DOHH2 (cell line): ENCODE measurements around the gene TRIM62.

ENCODE experiments used
- H3F3A ChIP-seq: fragments of 200-600 bp; sonication (generic), shearing (Covaris generic); 2 replicates; pipeline ENCODE4 v1.6.0; 2016; ENCODE audit warnings: antibody characterized with exemption, mild to moderate bottlenecking; ENCODE audit not compliant: control insufficient read depth, insufficient read depth
- H3K27ac ChIP-seq: fragments of 200-600 bp; sonication (generic); 2 replicates; pipeline ENCODE4 v1.5.1; 2014; ENCODE audit warnings: low read depth, mild to moderate bottlenecking, low read length, moderate library complexity
- H3K27me3 ChIP-seq: fragments of 200-600 bp; sonication (generic); 2 replicates; pipeline ENCODE4 v1.6.1; 2014; ENCODE audit warnings: mild to moderate bottlenecking, low read length, mixed read lengths; ENCODE audit not compliant: control insufficient read depth
- H3K36me3 ChIP-seq: fragments of 200-600 bp; sonication (generic); 2 replicates; pipeline ENCODE4 v1.6.1; 2014; ENCODE audit warnings: mild to moderate bottlenecking, low read length, moderate library complexity, mixed read lengths; ENCODE audit not compliant: control insufficient read depth
- H3K4me1 ChIP-seq: fragments of 200-600 bp; sonication (generic); 2 replicates; pipeline ENCODE4 v1.6.1; 2014; ENCODE audit warnings: mild to moderate bottlenecking, low read length, mixed read lengths; ENCODE audit not compliant: control insufficient read depth
- H3K4me2 ChIP-seq: fragments of 200-600 bp; sonication (generic); 2 replicates; pipeline ENCODE4 v1.6.0; 2014; ENCODE audit warnings: mild to moderate bottlenecking, low read length, moderate library complexity
- H3K4me3 ChIP-seq: fragments of 200-600 bp; sonication (generic); 2 replicates; pipeline ENCODE4 v1.5.1; 2014; ENCODE audit warnings: mild to moderate bottlenecking, low read length, mixed read lengths
- H3K79me2 ChIP-seq: fragments of 200-600 bp; sonication (generic); 2 replicates; pipeline ENCODE4 v1.6.1; 2014; ENCODE audit warnings: mild to moderate bottlenecking, low read length, mixed read lengths; ENCODE audit not compliant: control insufficient read depth
- H3K9me2 ChIP-seq: fragments of 200-600 bp; sonication (generic); replicated peaks from 2 replicates; pipeline ENCODE4 v1.6.1; 2014; ENCODE audit warnings: mild to moderate bottlenecking, low read length, mixed read lengths; ENCODE audit not compliant: control insufficient read depth
- H3K9me3 ChIP-seq: fragments of 200-600 bp; sonication (generic); 2 replicates; pipeline ENCODE4 v1.6.1; 2014; ENCODE audit warnings: antibody characterized with exemption, low read length, mixed read lengths; ENCODE audit not compliant: control insufficient read depth, insufficient read depth
- H4K20me1 ChIP-seq: fragments of 200-600 bp; sonication (generic); 2 replicates; pipeline ENCODE4 v1.6.0; 2014; ENCODE audit warnings: low read depth, mild to moderate bottlenecking, antibody characterized with exemption, low read length, moderate library complexity; ENCODE audit not compliant: control insufficient read depth, insufficient read depth
- EZH2phosphoT487 ChIP-seq: fragments of 200-600 bp; sonication (generic); IDR thresholded peaks from 2 replicates; pipeline ENCODE4 v1.6.1; 2017; ENCODE audit warnings: borderline replicate concordance, mild to moderate bottlenecking, antibody characterized with exemption, low read length, moderate library complexity, mixed read lengths
- TF ChIP-seq, protein P1 (sequence below): fragments of 200-600 bp; sonication (generic); IDR thresholded peaks from one replicate; pipeline ENCODE4 v1.5.1; 2014; ENCODE audit warnings: antibody characterized with exemption, mild to moderate bottlenecking, low read depth, low read length; ENCODE audit not compliant: poor library complexity, severe bottlenecking

The TRIM62 gene

GRCh38 chr1:33158366-33158765 is 23.5 kb downstream of the TRIM62 start:
- H3K9me3 ChIP-seq, result no peaks in the 10 kb centered on the region
- TF ChIP-seq, protein P1, sequence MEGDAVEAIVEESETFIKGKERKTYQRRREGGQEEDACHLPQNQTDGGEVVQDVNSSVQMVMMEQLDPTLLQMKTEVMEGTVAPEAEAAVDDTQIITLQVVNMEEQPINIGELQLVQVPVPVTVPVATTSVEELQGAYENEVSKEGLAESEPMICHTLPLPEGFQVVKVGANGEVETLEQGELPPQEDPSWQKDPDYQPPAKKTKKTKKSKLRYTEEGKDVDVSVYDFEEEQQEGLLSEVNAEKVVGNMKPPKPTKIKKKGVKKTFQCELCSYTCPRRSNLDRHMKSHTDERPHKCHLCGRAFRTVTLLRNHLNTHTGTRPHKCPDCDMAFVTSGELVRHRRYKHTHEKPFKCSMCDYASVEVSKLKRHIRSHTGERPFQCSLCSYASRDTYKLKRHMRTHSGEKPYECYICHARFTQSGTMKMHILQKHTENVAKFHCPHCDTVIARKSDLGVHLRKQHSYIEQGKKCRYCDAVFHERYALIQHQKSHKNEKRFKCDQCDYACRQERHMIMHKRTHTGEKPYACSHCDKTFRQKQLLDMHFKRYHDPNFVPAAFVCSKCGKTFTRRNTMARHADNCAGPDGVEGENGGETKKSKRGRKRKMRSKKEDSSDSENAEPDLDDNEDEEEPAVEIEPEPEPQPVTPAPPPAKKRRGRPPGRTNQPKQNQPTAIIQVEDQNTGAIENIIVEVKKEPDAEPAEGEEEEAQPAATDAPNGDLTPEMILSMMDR, result no peak
- TF ChIP-seq EZH2phosphoT487, result no peak

DNA sequence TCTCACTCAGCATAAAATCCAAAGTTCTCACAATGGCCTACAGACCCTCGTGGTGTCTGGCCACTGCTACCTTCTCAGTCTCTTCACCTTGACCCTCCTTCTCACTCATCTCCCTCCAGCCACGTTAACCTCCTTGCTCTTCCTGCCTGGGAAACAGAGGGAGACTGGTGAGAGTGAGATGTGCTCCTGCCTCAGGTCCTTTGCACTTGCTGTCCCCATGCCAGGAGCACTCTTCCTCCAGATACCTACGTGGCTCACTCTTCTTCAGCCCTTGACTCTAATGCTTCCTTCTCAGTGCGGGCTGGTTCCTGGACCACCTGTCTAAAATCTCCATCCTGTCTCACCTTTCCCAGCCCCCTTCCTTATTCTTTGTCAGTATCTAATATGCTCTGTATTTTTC is 24.7 kb downstream of the TRIM62 start:
- H3K27me3 ChIP-seq, result no peaks in the 10 kb centered on the region
- no peaks in the 10 kb centered on the region; the same call in 1 of the 2 replicates for H4K20me1 ChIP-seq
- H3K4me3 ChIP-seq, result no peak overlapping the region
- no peaks in the 10 kb centered on the region for H3K9me3 ChIP-seq
- H3K27ac ChIP-seq, result no peak overlapping the region
- H3K36me3 ChIP-seq, result no peaks in the 10 kb centered on the region
- TF ChIP-seq, protein P1, result no peak
- TF ChIP-seq EZH2phosphoT487, result no peak
- H3F3A ChIP-seq, result no peaks in the 10 kb centered on the region
- H3K4me2 ChIP-seq, result no peak overlapping the region
- peaks cover 13% of the 10 kb centered on the region for H3K4me1 ChIP-seq
- H3K79me2 ChIP-seq, result no peaks in the 10 kb centered on the region
- no peaks in the 10 kb centered on the region for H3K9me2 ChIP-seq

More at GRCh38 chr1:33158366-33158765, 23.5 kb downstream of the TRIM62 start:
- no peaks in the 10 kb centered on the region; the same call in 1 of the 2 replicates for H4K20me1 ChIP-seq
- H3K79me2 ChIP-seq, result no peaks in the 10 kb centered on the region
- H3K4me3 ChIP-seq, result no peak overlapping the region
- H3K9me2 ChIP-seq, result no peaks in the 10 kb centered on the region
- H3K27me3 ChIP-seq, result no peaks in the 10 kb centered on the region
- H3K4me2 ChIP-seq, result no peak overlapping the region
- H3K4me1 ChIP-seq, result peaks cover 4% of the 10 kb centered on the region
- no peak overlapping the region for H3K27ac ChIP-seq
- no peaks in the 10 kb centered on the region for H3F3A ChIP-seq
- H3K36me3 ChIP-seq, result no peaks in the 10 kb centered on the region

DNA sequence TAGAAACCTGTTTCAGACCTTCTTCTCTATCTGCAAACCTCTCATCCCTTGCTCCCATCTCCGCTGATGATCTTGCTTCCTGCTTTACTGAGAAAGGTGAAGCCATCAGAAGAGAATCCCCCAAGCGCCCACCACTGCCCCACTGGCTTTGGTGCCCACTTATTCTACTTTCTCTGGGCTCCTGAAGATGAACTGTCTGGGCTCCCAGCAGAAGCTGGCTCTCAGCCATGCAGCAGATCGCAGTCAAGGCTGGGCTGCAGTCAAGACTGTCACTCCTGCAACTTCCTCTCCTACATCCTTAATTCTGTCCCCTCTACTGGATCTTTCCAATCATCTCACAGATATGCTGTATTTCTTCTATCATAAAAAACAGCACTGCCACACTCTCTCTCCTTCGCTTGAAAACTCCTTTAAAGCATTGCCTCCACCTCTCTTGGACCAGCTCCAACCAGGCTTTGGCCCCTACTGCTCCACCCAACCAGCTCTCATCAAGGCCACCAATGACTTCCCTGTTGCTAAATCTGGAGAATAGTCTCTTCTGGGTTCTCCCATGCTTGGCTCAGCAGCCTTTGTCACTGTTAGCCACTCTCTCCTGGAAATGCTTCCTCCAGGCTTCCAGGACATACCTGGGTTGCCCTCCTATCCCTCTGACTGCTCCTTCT is 25.8 kb downstream of the TRIM62 start:
- Histone ChIP-seq H3K36me3 (no peaks in the 10 kb centered on the region), H3K27ac (no peak overlapping the region), H4K20me1 (no peaks in the 10 kb centered on the region; the same call in 1 of the 2 replicates), H3K9me3 (no peaks in the 10 kb centered on the region), H3K79me2 (no peaks in the 10 kb centered on the region), H3K4me2 (no peak overlapping the region), H3F3A (no peaks in the 10 kb centered on the region), H3K4me3 (no peak overlapping the region), H3K27me3 (no peaks in the 10 kb centered on the region), H3K4me1 (peaks cover 13% of the 10 kb centered on the region), H3K9me2 (no peaks in the 10 kb centered on the region)
- TF ChIP-seq, protein P1, result no peak
- no peak for TF ChIP-seq EZH2phosphoT487
